Thoracic aorta (tissue), 2 donors: ENCODE data around the gene DPF1. TPM values are rescaled to one million over a fixed set of nuclear protein-coding genes. Genes with fewer than 3 reads are reported as not detected.

ENCODE experiments used
- ATAC-seq: fragments of 150-250 bp; one replicate; pipeline ENCODE4 v1.8.0; 2017; ENCODE audit warnings: low read depth; ENCODE audit not compliant: insufficient number of reproducible peaks, low FRiP score
- DNase-seq: peaks from one replicate; pipeline ENCODE4 v3.0.0-alpha.2; 2020; ENCODE audit warnings: low spot score
- H3K27ac ChIP-seq, 2 donors: fragments of 200-600 bp; sonication (generic); 1 replicate in 1 of 2; 2 replicates in 1 of 2; pipeline ENCODE4 v1.5.1; 2016; ENCODE audit warnings: mild to moderate bottlenecking in 2 of 2, moderate library complexity in 2 of 2
- H3K27me3 ChIP-seq: fragments of 200-600 bp; sonication (generic); replicated peaks from 2 replicates; pipeline ENCODE4 v1.6.0; 2016; ENCODE audit warnings: mild to moderate bottlenecking; ENCODE audit not compliant: insufficient read depth
- H3K36me3 ChIP-seq: fragments of 200-600 bp; sonication (generic); one replicate; pipeline ENCODE4 v1.5.1; 2016
- H3K4me1 ChIP-seq, 2 donors: fragments of 200-600 bp; sonication (generic); 1 replicate in 1 of 2; 2 replicates in 1 of 2; pipeline versions ENCODE4 v1.5.1 to v1.6.0; 2016; ENCODE audit warnings: low read depth in 2 of 2, mild to moderate bottlenecking in 1 of 2; ENCODE audit not compliant: control insufficient read depth in 1 of 2
- H3K4me3 ChIP-seq: fragments of 200-600 bp; sonication (generic); 2 replicates; pipeline ENCODE4 v1.5.1; 2016; ENCODE audit warnings: mild to moderate bottlenecking
- H3K9me3 ChIP-seq: fragments of 200-600 bp; sonication (generic); 2 replicates; pipeline ENCODE4 v1.5.1; 2016
- CTCF ChIP-seq: fragments of 200-600 bp; sonication (generic); IDR thresholded peaks from one replicate; pipeline ENCODE4 v1.5.1; 2019; ENCODE audit warnings: antibody characterized with exemption
- total RNA-seq, 2 donors: library from RNA; depleted of rRNA; stranded (reverse); fragments of >200 nt; gene quantifications; one replicate each; pipeline versions ENCODE4 v1.1.0 to v1.2.3, GENCODE V29; 2016

The DPF1 gene
- total RNA-seq, 2 donors from 2014 or later: 0.85 to 1.2 TPM

GRCh38 chr19:38252941-38253691, 29.1 kb upstream of the DPF1 start:
- no peak for TF ChIP-seq CTCF
- peaks cover 26 to 76% of the 10 kb centered on the region in 2 donors for H3K4me1 ChIP-seq
- H3K4me3 ChIP-seq: peak overlapping the region; percentile 90
- no peaks in the 10 kb centered on the region for H3K27me3 ChIP-seq
- no peaks in the 10 kb centered on the region for H3K9me3 ChIP-seq
- H3K27ac ChIP-seq: peak overlapping the region; percentile 95 to 98
- DNase-seq: peak; percentile 55
- H3K36me3 ChIP-seq: peaks cover 3% of the 10 kb centered on the region
- ATAC-seq: peak; percentile 38

- Histone ChIP-seq H3K9me3 (no peaks in the 10 kb centered on the region), H3K36me3 (peaks cover 3% of the 10 kb centered on the region), H3K4me1 (peaks cover 34 to 83% of the 10 kb centered on the region in 2 donors), H3K27me3 (no peaks in the 10 kb centered on the region), H3K27ac (peak overlapping the region; percentile 95 to 98), H3K4me3 (peak overlapping the region; percentile 90)
- ATAC-seq: no peak
- no peak for DNase-seq
- no peak for TF ChIP-seq CTCF
Measured at GRCh38 chr19:38252385-38252784, 28.4 kb upstream of the DPF1 start.

GRCh38 chr19:38251564-38252051, 27.6 kb upstream of the DPF1 start:
- DNase-seq: no peak
- Histone ChIP-seq H3K4me1 (peaks cover 41 to 84% of the 10 kb centered on the region in 2 donors), H3K9me3 (no peaks in the 10 kb centered on the region), H3K4me3 (peak overlapping the region; percentile 90), H3K27ac (peak overlapping the region; percentile 95 to 98), H3K36me3 (peaks cover 3% of the 10 kb centered on the region), H3K27me3 (no peaks in the 10 kb centered on the region)
- no peak for TF ChIP-seq CTCF
- ATAC-seq: peak; percentile 15

GRCh38 chr19:38250821-38251563, 27.0 kb upstream of the DPF1 start:
- H3K27me3 ChIP-seq: no peaks in the 10 kb centered on the region
- no peak for TF ChIP-seq CTCF
- no peaks in the 10 kb centered on the region for H3K9me3 ChIP-seq
- peaks cover 44 to 89% of the 10 kb centered on the region in 2 donors for H3K4me1 ChIP-seq
- H3K36me3 ChIP-seq: peaks cover 3% of the 10 kb centered on the region
- DNase-seq (peak; percentile 61), ATAC-seq (peak; percentile 14)
- H3K4me3 ChIP-seq: peak overlapping the region; percentile 90
- peak overlapping the region; percentile 95 to 98 for H3K27ac ChIP-seq

GRCh38 chr19:38250428-38250820, 26.4 kb upstream of the DPF1 start:
- Histone ChIP-seq H3K36me3 (peaks cover 3% of the 10 kb centered on the region), H3K4me1 (peaks cover 44 to 93% of the 10 kb centered on the region in 2 donors), H3K27ac (peak overlapping the region; percentile 95 to 98), H3K9me3 (no peaks in the 10 kb centered on the region), H3K4me3 (peak overlapping the region; percentile 90), H3K27me3 (no peaks in the 10 kb centered on the region)
- DNase-seq: no peak
- no peak for TF ChIP-seq CTCF
- ATAC-seq: no peak
